Activated CD4-positive, alpha-beta T cell treated with anti-CD3 and anti-CD28 coated beads, Interleukin-2, amount 10 ng/mL, durations not matched to agents 24 days and 14 days (primary cell): Measurements from ENCODE around the gene PRKAB1. TPM values are rescaled to one million over a fixed set of nuclear protein-coding genes. Genes with fewer than 3 reads are reported as not detected.
"Not testable (repeated sequence)": the region's sequence is repeated elsewhere in the genome, so short reads cannot be mapped to it uniquely, and the experiment has no call there.

Source experiments
- DNase-seq: peaks from one replicate; pipeline ENCODE4 v3.0.0; 2022
- H3K27ac Mint-ChIP-seq: one replicate; pipeline ENCODE4 v1.8.0; 2022; ENCODE audit warnings: mild to moderate bottlenecking, mixed read lengths
- H3K27me3 Mint-ChIP-seq: one replicate; pipeline ENCODE4 v1.8.0; 2022; ENCODE audit warnings: mixed read lengths
- H3K36me3 Mint-ChIP-seq: one replicate; pipeline ENCODE4 v1.8.0; 2022; ENCODE audit warnings: low read depth, mild to moderate bottlenecking, mixed read lengths
- H3K4me1 Mint-ChIP-seq: one replicate; pipeline ENCODE4 v1.8.0; 2021; ENCODE audit warnings: mixed read lengths
- H3K4me3 Mint-ChIP-seq: one replicate; pipeline ENCODE4 v1.8.0; 2022; ENCODE audit warnings: mild to moderate bottlenecking, moderate library complexity, mixed read lengths
- H3K9me3 Mint-ChIP-seq: one replicate; pipeline ENCODE4 v1.8.0; 2021; ENCODE audit warnings: mixed read lengths
- intact Hi-C: fragments of 100-400 bp; cut with micrococcal nuclease; formaldehyde crosslinking; loops from one replicate; pipeline ENCODE4 v1.15.1; 2023
- total RNA-seq: library from RNA; stranded (reverse); gene quantifications from 2 replicates; pipeline ENCODE4 v1.2.3, GENCODE V29; 2022

PRKAB1 gene, protein sequence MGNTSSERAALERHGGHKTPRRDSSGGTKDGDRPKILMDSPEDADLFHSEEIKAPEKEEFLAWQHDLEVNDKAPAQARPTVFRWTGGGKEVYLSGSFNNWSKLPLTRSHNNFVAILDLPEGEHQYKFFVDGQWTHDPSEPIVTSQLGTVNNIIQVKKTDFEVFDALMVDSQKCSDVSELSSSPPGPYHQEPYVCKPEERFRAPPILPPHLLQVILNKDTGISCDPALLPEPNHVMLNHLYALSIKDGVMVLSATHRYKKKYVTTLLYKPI
- 27.5 and 33.3 TPM in 2 replicates for total RNA-seq

DNA sequence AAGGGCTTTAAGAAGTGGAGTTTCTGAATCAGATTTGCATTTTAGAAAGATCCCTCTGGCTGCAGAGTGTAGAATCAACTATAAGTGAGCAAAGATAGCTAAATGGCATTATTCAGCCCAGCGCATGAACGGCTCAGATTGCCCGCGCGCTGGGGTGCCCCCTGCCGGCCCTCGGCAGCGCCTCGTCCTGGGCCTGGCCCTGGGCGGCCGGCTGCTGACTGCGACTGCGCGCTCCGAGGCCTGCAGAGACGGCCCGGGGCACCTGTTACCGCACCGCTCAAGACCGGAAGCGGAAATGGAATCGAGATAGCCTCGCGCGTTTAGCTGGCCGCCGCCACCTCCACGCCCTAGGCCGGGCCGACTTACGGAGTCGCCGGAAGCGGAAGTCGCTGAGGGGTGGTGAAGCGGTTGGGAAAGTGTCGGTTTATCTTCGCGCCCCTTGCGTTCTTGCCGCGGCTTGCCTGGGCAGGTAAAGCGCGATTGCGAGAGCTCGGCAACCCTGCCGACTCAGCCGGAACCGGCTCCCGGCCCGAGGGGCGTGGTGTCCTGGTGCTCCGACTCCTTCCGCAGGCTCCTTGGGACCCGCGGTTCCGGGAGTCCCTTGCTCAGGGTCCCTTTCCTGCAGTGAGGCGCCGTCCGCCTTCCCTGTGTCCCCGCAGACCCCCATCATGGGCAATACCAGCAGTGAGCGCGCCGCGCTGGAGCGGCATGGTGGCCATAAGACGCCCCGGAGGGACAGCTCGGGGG is at the start of gene PRKAB1:
Gene PRKAB1 (plus strand): TSS at position 557 of the 747 bp plus-strand sequence. CDS start 112 bp downstream, at position 669.
- peak within 1 kb of the TSS; percentile 87 for H3K27ac Mint-ChIP-seq
- H3K4me1 Mint-ChIP-seq: peaks cover 38% of the 10 kb centered on the region
- peaks cover 34% of the 10 kb centered on the region for H3K36me3 Mint-ChIP-seq
- peak; percentile 99 for DNase-seq
- peaks cover under 1% of the 10 kb centered on the region for H3K27me3 Mint-ChIP-seq
- no peaks in the 10 kb centered on the region for H3K9me3 Mint-ChIP-seq
- intact Hi-C loops: loop anchor here (5.0 kb wide), 2 partner anchors 210 to 225 kb away; partner anchors contain the start of gene CIT
- H3K4me3 Mint-ChIP-seq: peak within 1 kb of the TSS; percentile 88

DNA sequence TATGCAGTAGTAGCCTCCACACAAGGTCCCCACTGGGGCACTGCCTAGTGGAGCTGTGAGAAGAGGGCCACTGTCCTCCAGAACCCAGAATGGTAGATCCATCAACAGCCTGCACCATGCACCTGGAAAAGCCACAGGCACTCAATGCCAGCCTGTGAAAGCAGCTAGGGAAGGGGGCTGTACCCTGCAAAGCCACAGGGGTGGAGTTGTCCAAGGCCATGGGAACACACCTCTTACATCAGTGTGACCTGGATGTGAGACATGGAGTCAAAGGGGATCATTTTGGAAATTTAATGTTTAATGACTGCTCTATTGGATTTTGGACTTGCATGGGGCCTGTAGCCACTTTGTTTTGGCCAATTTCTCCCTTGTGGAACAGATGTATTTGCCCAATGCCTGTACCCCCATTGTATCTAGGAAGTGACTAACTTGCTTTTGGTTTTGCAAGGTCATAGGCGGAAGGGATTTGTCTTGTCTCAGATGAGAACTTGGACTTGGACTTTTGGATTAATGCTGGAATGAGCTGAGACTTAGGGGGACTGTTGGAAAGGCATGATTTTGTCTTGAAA is 49.5 kb upstream of the PRKAB1 start:
- H3K36me3 Mint-ChIP-seq, intact Hi-C loops, H3K4me3 Mint-ChIP-seq: not testable (repeated sequence)

DNA sequence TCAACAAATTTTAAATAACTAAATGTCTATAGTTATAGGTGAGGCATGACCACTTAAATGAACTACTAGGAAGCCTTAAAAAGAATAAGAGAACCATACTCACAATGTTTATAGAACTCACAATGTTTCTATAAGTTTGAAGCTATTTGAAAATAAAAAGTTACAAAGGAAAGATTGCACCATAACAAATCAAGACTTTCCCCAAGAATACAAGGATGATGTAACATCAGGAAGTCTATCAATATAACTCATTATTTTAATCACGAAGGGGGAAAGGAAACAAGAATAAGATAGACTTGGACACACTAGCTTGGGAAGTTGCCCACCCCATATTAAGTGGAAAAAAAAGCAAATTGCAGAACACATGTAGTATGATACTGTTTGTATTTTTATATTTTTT is 47.4 kb upstream of the PRKAB1 start:
- H3K36me3 Mint-ChIP-seq: no peaks in the 10 kb centered on the region
- peaks cover 2% of the 10 kb centered on the region for H3K4me1 Mint-ChIP-seq
- intact Hi-C loops: no loop called here
- DNase-seq: no peak
- peaks cover 16% of the 10 kb centered on the region for H3K27me3 Mint-ChIP-seq
- no peak overlapping the region for H3K4me3 Mint-ChIP-seq
- H3K27ac Mint-ChIP-seq: no peak overlapping the region
- H3K9me3 Mint-ChIP-seq: peaks cover 11% of the 10 kb centered on the region

More for the DNA sequence above, 49.5 kb upstream of the PRKAB1 start:
- Mint-ChIP-seq H3K27me3 (peaks cover 12% of the 10 kb centered on the region), H3K9me3 (peaks cover 11% of the 10 kb centered on the region)
- DNase-seq, H3K4me1 Mint-ChIP-seq, H3K27ac Mint-ChIP-seq: not testable (repeated sequence)

DNA sequence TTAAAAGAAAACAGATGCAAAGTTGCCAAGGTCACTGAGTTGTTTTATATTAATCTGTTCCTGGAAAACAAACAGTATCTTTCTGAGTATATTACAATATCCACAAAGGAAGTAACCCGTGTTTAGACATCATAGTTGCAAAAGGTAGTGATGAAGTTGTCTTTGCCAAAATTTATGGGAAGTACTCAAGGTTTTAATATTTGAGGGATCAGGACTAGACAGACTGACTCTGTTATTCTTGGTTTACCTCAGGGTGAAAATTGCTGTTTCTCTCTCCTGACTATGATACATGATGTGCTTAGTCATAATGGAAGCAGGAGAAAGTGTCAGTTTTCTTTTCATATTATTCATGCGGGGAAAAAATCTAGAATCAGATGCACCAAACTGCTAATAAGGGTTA is 46.1 kb upstream of the PRKAB1 start:
- intact Hi-C loops: no loop called here
- H3K4me3 Mint-ChIP-seq: no peak overlapping the region
- H3K4me1 Mint-ChIP-seq: peaks cover 2% of the 10 kb centered on the region
- H3K36me3 Mint-ChIP-seq: no peaks in the 10 kb centered on the region
- no peak overlapping the region for H3K27ac Mint-ChIP-seq
- peaks cover 11% of the 10 kb centered on the region for H3K9me3 Mint-ChIP-seq
- no peak for DNase-seq
- H3K27me3 Mint-ChIP-seq: peaks cover 19% of the 10 kb centered on the region

DNA sequence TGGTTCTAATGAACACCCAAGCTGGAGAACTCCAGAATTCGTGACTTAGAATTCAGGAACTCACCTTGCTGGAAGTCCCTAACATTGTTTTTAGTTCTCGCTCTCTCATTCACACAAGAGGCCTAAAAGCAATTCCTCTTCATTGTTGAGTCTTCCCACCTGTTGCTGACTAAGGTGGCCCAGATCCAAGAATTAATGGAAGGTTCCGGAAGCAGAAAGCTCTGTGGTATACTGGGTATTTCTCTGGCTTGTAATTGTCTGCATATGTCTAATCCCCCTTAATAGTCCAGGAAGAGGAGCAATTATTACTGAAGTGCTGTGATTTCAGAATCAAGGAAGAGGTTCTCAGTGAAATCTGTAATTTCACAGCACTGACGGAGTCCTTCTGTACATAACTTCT is 43.0 kb upstream of the PRKAB1 start:
- Mint-ChIP-seq H3K36me3 (no peaks in the 10 kb centered on the region), H3K4me1 (peaks cover 2% of the 10 kb centered on the region), H3K4me3 (no peak overlapping the region), H3K27ac (no peak overlapping the region), H3K27me3 (peaks cover 20% of the 10 kb centered on the region), H3K9me3 (peaks cover 2% of the 10 kb centered on the region)
- no peak for DNase-seq
- intact Hi-C loops: no loop called here

DNA sequence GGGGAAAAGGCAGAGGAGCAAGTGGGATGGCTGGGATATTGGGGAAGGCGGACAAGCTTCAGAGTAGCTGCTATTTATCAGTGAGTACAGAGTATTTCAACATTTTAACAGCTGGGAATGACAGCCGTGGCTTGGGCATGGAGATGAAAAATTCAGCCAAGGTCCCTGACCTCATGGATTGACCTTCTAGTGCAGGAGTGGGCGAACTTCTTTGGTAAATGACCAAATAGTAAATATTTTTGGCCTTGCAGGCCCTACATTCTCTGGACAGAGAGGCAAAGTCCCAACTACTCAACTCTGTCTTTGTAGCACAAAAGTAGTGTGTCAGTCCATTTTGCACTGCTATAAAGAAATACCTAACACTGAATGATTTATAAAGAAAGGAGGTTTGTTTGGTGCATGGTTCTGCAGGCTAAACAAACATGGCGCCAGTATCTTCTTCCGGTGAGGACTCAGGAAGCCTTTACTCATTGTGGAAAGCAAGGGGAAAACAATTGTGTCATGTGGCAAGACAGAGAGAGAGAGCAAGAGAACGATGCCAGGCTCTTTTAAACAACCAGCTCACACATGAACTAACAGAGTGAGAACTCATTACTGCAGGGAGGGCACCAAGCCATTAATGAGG is 40.8 kb upstream of the PRKAB1 start:
- peaks cover 18% of the 10 kb centered on the region for H3K27me3 Mint-ChIP-seq
- H3K4me1 Mint-ChIP-seq: no peaks in the 10 kb centered on the region
- H3K4me3 Mint-ChIP-seq: no peak overlapping the region
- no peak overlapping the region for H3K27ac Mint-ChIP-seq
- no peaks in the 10 kb centered on the region for H3K36me3 Mint-ChIP-seq
- intact Hi-C loops: no loop called here
- peaks cover 5% of the 10 kb centered on the region for H3K9me3 Mint-ChIP-seq
- DNase-seq: no peak

DNA sequence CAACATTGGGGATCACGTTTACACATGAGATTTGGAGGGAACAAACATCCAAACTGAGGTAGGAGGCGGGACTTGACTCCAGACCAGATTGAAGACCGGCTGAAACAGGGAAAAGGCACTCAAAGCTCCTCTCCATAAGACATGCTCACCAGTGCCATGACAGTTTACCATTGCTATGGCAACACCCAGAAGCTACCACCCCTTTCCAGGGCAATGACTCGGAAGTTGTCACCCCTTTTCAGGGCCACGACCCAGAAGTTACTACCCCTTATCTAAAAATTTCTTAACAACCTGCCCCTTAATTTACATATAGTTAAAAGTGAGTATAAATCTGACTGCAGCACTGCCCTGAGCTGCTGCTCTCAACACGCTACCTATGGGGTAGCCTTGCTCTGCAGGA is 40.2 kb upstream of the PRKAB1 start:
- H3K4me3 Mint-ChIP-seq: no peak overlapping the region
- intact Hi-C loops: no loop called here
- no peaks in the 10 kb centered on the region for H3K36me3 Mint-ChIP-seq
- H3K27me3 Mint-ChIP-seq: peaks cover 14% of the 10 kb centered on the region
- peaks cover 5% of the 10 kb centered on the region for H3K9me3 Mint-ChIP-seq
- no peaks in the 10 kb centered on the region for H3K4me1 Mint-ChIP-seq
- DNase-seq: no peak
- H3K27ac Mint-ChIP-seq: no peak overlapping the region

DNA sequence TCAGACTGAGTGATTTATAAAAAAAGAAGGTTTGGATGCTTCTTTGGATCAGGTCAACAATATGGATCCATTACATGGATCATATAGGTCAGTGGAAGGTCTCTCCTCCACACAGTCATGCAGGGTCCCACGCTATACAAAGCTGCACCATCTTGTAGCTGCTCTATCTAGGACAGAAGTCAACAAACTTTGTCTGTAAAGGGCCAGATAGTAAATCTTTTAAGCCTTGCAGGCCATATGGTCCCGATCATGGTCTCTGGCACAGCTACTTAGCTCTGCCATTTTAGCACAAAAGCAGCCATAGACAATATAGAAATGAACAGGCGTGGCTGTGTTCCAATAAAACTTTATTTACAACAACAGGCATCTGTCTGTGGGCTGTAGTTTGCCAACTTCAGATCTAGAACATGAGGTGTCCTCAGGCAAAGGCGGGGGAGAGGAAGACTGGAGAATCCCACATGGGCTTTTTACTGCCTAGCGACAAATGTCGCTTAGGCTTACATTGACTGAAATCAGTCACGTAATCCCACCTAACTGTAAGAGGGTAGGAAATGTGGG is 37.6 kb upstream of the PRKAB1 start:
- intact Hi-C loops: no loop called here
- H3K27me3 Mint-ChIP-seq: peaks cover 11% of the 10 kb centered on the region
- no peaks in the 10 kb centered on the region for H3K4me1 Mint-ChIP-seq
- peaks cover 5% of the 10 kb centered on the region for H3K9me3 Mint-ChIP-seq
- no peak overlapping the region for H3K27ac Mint-ChIP-seq
- DNase-seq: no peak
- H3K36me3 Mint-ChIP-seq: no peaks in the 10 kb centered on the region
- no peak overlapping the region for H3K4me3 Mint-ChIP-seq

DNA sequence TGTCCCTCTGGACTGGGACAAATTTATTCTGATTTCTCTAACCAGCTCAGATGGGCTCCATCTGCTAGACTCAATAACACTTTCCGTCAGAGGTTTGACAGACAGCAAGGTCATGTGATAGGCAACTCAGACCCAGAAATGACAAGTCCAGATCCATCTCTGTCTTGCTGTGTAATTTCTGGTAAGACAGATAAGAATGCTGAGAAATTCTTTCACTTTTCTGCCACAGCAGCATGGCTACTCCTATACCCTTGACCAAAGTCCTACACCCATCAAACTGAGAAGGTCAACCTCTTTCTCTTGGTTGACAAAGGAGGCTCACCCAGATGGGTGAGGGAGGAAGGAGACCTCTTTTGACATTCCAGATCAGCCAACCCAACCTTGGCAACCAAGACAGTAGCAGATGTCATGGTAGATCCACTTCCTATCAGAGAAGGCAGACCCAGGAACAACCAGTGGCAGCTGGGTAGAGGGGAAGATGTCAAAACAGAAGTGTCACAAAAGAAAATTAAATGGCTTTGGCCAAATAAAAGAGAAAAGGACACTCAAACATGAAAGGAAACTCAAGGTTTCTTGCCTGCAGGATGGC is 36.9 kb upstream of the PRKAB1 start:
- intact Hi-C loops: no loop called here
- peaks cover 5% of the 10 kb centered on the region for H3K9me3 Mint-ChIP-seq

DNA sequence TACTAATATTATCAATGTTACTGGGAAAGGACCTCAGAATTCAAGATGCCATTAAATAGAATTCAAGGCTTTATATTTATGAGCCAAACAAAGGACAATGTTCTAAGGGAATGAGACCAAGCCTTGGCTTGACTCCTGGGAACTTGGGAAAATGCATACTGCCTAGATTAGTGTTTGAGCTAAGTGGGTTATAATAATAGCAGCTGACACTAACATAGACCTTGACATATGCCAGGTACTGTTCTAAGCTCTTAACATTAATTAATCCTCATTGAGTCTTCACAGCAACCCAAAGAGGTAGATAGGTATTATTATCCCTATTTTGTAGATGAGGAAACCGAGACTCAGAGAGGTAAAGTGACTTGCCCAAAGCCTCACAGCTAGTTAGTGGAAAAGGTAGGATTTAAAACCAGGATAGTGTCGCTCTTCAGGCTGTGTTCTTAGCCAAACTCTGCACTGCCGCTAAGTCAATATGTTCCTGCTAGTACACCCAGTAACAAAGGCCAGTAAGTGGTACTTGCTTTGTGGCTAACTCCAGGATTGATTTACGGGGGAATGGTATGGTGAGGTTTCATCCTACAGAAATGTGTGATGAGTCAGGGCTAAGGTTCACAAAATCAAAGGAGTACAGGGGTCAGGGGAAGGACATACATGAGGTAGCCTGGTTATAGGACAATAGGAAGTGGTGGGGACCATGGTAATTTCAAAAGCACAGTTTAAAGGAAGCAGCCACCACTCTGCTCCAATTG is 35.8 kb upstream of the PRKAB1 start:
- no peaks in the 10 kb centered on the region for H3K4me1 Mint-ChIP-seq
- no peak for DNase-seq
- H3K36me3 Mint-ChIP-seq: no peaks in the 10 kb centered on the region
- H3K4me3 Mint-ChIP-seq: no peak overlapping the region
- peaks cover 15% of the 10 kb centered on the region for H3K27me3 Mint-ChIP-seq
- intact Hi-C loops: no loop called here
- peaks cover 5% of the 10 kb centered on the region for H3K9me3 Mint-ChIP-seq
- H3K27ac Mint-ChIP-seq: no peak overlapping the region

More for the DNA sequence above, 36.9 kb upstream of the PRKAB1 start:
- H3K4me3 Mint-ChIP-seq: no peak overlapping the region
- no peaks in the 10 kb centered on the region for H3K4me1 Mint-ChIP-seq
- H3K27ac Mint-ChIP-seq: no peak overlapping the region
- DNase-seq: no peak
- H3K27me3 Mint-ChIP-seq: peaks cover 15% of the 10 kb centered on the region
- no peaks in the 10 kb centered on the region for H3K36me3 Mint-ChIP-seq

DNA sequence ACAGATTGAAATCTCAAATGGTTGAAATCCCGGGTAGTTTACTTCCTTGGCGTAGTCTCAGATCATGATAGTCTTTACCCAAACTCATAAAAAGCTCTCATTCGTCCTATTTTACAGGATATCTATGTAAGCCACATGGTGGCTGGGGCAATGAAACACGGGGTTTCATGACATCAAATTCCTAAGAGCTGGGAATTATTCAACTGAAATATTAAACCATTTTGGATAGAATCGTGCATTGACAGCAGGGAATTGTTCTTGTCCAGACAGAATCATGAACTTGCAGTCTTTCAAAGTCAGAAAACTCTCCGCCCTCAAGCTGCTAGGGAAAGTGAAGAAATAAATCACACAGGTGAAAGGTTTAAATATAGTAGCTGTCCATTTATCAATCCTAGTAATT is 33.2 kb upstream of the PRKAB1 start:
- DNase-seq: no peak
- H3K27ac Mint-ChIP-seq: no peak overlapping the region
- H3K4me3 Mint-ChIP-seq: no peak overlapping the region
- intact Hi-C loops: no loop called here
- H3K36me3 Mint-ChIP-seq: no peaks in the 10 kb centered on the region
- peaks cover 23% of the 10 kb centered on the region for H3K27me3 Mint-ChIP-seq
- no peaks in the 10 kb centered on the region for H3K4me1 Mint-ChIP-seq
- peaks cover 5% of the 10 kb centered on the region for H3K9me3 Mint-ChIP-seq

DNA sequence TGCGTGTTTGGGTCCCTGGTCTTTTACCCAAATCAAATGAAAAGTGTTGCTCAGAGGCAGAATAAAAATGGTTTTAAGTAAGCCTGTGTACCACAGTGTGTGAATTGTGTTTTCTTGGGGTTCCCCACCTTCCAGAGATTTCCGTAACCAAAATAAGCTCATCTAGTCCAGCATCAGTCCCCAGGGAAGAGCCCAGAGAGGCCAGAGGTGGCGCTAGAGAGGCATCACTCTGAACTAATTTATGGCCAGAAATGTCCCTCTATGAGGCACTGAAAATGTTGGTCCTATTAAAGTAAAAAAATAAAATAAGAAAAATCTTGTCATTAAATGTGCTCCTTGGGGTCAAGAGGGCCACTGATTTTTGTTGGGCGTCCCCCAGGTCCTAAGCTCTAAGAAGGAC is 24.9 kb upstream of the PRKAB1 start:
- Mint-ChIP-seq H3K27ac (no peak overlapping the region), H3K36me3 (no peaks in the 10 kb centered on the region), H3K9me3 (no peaks in the 10 kb centered on the region), H3K27me3 (peaks cover 6% of the 10 kb centered on the region), H3K4me1 (no peaks in the 10 kb centered on the region), H3K4me3 (no peak overlapping the region)
- intact Hi-C loops: no loop called here
- no peak for DNase-seq

DNA sequence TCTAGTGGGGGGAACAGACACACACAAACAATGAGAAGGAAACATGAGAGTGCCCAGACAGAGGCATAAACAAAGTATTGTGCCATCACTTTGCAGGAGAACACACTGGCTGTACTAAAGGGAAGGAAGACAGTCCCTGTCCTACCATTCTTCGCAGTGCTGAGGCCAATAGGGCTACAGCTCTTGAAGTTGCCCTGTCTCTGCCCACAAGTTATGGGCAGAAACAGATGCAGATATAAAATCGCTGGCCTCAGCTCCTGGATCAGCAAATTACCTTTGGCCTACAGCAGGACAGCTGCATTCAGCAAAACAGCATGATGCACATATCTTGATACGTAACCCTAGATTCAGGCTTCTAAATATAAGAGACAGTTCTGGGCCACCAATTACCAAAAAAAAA is 23.0 kb upstream of the PRKAB1 start:
- no peak overlapping the region for H3K27ac Mint-ChIP-seq
- no peak overlapping the region for H3K4me3 Mint-ChIP-seq
- H3K36me3 Mint-ChIP-seq: no peaks in the 10 kb centered on the region
- intact Hi-C loops: no loop called here
- no peaks in the 10 kb centered on the region for H3K9me3 Mint-ChIP-seq
- DNase-seq: no peak
- no peaks in the 10 kb centered on the region for H3K4me1 Mint-ChIP-seq
- H3K27me3 Mint-ChIP-seq: peaks cover 3% of the 10 kb centered on the region
